Muscle layer of colon (tissue), 2 donors: ENCODE measurements around the gene IZUMO4.

ENCODE experiments used
- H3K27ac ChIP-seq: one replicate; pipeline ENCODE4 v1.7.0; 2013; ENCODE audit warnings: low read depth, mild to moderate bottlenecking, low read length, moderate library complexity
- H3K27me3 ChIP-seq, 2 donors: one replicate each; pipeline ENCODE4 v1.7.0; 2013; ENCODE audit warnings: low read length in 2 of 2, mild to moderate bottlenecking in 2 of 2; ENCODE audit not compliant: insufficient read depth in 2 of 2, control insufficient read depth in 1 of 2
- H3K36me3 ChIP-seq: one replicate; pipeline ENCODE4 v1.7.0; 2013; ENCODE audit warnings: mild to moderate bottlenecking, low read length; ENCODE audit not compliant: insufficient read depth
- H3K4me1 ChIP-seq: one replicate; pipeline ENCODE4 v1.7.0; 2013; ENCODE audit warnings: mild to moderate bottlenecking, low read length; ENCODE audit not compliant: insufficient read depth
- H3K4me3 ChIP-seq, 2 donors: one replicate each; pipeline ENCODE4 v1.7.0; 2013; ENCODE audit warnings: low read length in 2 of 2, low read depth in 1 of 2, mild to moderate bottlenecking in 1 of 2, moderate library complexity in 1 of 2
- H3K9ac ChIP-seq: one replicate; pipeline ENCODE4 v1.7.0; 2013; ENCODE audit warnings: low read length
- H3K9me3 ChIP-seq: one replicate; pipeline ENCODE4 v1.7.0; 2013; ENCODE audit warnings: mild to moderate bottlenecking, low read length
- donor health status: abdominal sarcoma.
- donor health status: Adenocarcinoma of cecum.

The IZUMO4 gene, protein sequence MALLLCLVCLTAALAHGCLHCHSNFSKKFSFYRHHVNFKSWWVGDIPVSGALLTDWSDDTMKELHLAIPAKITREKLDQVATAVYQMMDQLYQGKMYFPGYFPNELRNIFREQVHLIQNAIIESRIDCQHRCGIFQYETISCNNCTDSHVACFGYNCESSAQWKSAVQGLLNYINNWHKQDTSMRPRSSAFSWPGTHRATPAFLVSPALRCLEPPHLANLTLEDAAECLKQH

DNA sequence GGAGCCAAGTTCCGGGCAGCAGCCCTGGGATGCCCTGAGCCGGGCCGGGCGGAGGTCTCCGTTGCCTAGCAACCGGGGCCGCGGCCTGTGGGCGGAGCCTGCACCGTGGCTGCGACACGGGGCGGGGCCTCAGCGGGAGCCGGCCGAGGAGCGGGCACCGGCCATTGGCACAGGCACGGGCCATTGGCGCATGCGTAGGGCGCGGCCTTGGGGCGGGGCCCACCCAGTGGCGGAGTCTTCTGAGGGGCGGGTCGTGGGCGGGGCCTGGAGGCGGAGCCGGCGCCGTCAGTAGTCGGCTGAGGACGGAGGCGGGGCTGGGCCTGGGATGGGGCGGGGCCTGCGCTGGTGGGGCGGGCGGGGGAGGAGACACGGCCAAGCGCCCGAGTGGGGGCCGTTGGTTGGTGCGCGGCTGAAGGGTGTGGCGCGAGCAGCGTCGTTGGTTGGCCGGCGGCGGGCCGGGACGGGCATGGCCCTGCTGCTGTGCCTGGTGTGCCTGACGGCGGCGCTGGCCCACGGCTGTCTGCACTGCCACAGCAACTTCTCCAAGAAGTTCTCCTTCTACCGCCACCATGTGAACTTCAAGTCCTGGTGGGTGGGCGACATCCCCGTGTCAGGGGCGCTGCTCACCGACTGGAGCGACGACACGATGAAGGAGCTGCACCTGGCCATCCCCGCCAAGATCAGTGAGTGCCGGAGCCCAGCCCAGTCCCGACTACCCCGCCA, at the start of gene IZUMO4:
IZUMO4 (plus strand) TSS at position 436 of the 723 bp plus-strand sequence; CDS start at position 467, 31 bp downstream.
- Histone ChIP-seq H3K27me3 (no peaks in the 10 kb centered on the region), H3K4me3 (peak within 1 kb of the TSS; percentile 81 to 88), H3K9ac (peak within 1 kb of the TSS; percentile 61), H3K36me3 (peaks cover 19% of the 10 kb centered on the region), H3K4me1 (peaks cover 27% of the 10 kb centered on the region), H3K27ac (peak within 1 kb of the TSS; percentile 89), H3K9me3 (no peaks in the 10 kb centered on the region)

DNA sequence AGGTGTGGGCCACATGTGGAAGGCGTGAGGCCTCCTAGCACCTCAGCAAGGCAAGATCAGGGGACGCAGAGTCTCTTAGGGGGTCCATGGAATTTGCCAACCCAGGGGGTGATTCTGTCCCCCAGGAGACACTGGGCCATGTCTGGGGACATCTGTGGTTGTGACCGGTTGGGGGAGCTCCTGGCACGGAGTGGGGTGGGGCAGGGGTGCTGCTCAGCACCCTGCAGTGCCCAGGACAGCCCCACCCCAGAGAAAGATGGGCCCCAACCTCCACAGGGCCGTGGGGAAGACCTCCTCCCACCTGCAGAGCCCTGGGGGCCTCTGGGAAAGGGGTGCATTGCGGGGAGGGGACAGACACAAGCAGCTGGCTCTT, 49.7 kb upstream of the IZUMO4 start:
- no peaks in the 10 kb centered on the region for H3K27me3 ChIP-seq
- no peak overlapping the region for H3K4me3 ChIP-seq
- no peak overlapping the region for H3K9ac ChIP-seq
- H3K9me3 ChIP-seq: no peaks in the 10 kb centered on the region
- H3K36me3 ChIP-seq: peaks cover 45% of the 10 kb centered on the region
- peaks cover 73% of the 10 kb centered on the region for H3K4me1 ChIP-seq
- peak overlapping the region; percentile 42 for H3K27ac ChIP-seq

- peak overlapping the region; percentile 42 for H3K27ac ChIP-seq
- H3K4me1 ChIP-seq: peaks cover 74% of the 10 kb centered on the region
- H3K4me3 ChIP-seq: no peak overlapping the region
- H3K27me3 ChIP-seq: no peaks in the 10 kb centered on the region
- H3K36me3 ChIP-seq: peaks cover 43% of the 10 kb centered on the region
- no peak overlapping the region for H3K9ac ChIP-seq
- H3K9me3 ChIP-seq: no peaks in the 10 kb centered on the region
These were observed 49.1 kb upstream of the IZUMO4 start for GRCh38 chr19:2047449-2048103.

DNA sequence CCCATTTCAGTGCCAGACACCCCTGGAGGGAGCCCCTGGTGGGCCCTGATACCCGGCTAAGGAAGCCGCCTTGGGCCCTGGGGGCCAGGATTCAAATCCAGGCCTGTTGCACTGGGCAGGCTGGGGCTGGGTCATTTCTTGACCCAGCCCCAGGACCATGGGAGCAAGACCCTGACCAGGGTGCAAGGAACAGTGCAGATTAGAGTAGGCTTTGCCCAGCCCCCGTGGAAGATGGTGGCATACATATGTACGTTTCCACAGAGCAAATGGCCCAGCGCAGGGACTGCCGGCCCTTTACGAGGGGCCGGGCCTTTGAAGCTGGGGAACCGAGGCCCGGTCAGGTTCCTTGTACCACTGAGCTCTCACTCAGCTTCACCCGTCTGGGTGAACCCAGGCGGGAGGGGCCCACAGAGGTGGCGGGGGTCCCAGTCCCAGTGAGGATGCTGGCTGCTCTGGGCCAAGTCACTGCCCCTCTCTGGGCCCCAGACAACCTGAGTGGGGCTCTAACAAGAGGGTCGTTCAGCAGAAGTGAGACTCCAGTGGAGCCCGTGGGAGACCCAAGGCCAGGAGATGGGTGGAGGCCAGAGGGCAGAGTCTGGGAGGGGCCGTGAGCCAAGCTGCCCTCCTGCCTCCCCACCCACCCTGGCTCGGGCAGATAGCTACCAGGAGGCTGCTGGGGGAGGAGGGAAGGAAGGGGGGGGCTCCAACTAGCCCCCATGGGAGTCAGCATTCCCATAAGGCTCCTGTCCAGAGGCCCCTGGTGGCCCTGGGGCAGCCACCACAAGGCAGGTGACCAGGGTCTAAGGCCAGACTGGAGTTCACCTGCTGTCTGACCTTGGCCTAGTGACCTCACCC, 48.4 kb upstream of the IZUMO4 start:
- Histone ChIP-seq H3K4me1 (peaks cover 66% of the 10 kb centered on the region), H3K4me3 (peak overlapping the region; percentile 59 to 86), H3K9ac (peak overlapping the region; percentile 91), H3K36me3 (peaks cover 36% of the 10 kb centered on the region), H3K9me3 (no peaks in the 10 kb centered on the region), H3K27me3 (no peaks in the 10 kb centered on the region), H3K27ac (peak overlapping the region; percentile 83)

- Histone ChIP-seq H3K4me1 (peaks cover 60% of the 10 kb centered on the region), H3K9ac (peak overlapping the region; percentile 91), H3K27ac (peak overlapping the region; percentile 83), H3K9me3 (no peaks in the 10 kb centered on the region), H3K36me3 (peaks cover 31% of the 10 kb centered on the region), H3K4me3 (peak overlapping the region; percentile 59 to 86), H3K27me3 (no peaks in the 10 kb centered on the region)
These were observed 47.6 kb upstream of the IZUMO4 start for GRCh38 chr19:2048959-2049740.

GRCh38 chr19:2049741-2050348, 46.9 kb upstream of the IZUMO4 start:
- peaks cover 53% of the 10 kb centered on the region for H3K4me1 ChIP-seq
- peak overlapping the region; percentile 83 for H3K27ac ChIP-seq
- no peaks in the 10 kb centered on the region for H3K9me3 ChIP-seq
- peak overlapping the region; percentile 59 to 86 for H3K4me3 ChIP-seq
- H3K36me3 ChIP-seq: peaks cover 24% of the 10 kb centered on the region
- no peaks in the 10 kb centered on the region for H3K27me3 ChIP-seq
- H3K9ac ChIP-seq: peak overlapping the region; percentile 91

DNA sequence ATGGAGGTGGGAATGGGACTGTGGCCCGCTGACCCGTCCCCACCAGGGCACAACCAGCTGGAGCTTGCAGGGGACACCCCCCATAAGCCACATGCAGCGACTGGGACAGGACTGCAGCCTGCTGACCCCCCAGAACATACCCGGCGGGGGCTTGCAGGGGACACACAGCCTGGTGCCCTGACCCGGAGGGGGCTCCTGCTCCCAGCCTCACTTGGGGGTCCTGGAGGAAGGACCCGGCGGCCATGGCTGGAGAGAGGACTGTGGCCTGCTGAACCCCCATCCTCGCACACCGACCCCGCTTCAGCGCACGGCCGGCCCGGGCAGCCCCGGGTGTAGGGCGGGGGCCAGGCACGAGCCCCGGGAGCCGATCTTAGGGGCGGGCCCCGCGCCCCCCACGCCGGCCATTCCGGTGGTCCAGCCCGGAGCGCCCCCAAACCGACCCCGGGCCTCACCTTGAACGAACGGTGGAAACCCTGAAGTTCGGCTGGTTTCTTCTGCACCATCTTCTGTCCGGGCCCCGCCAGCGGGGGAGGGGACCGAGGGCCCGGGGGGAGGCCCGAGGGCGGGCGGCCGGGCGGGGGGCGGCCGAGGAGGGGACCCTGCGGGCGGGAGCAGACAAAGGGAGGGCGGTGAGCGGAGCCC, 46.2 kb upstream of the IZUMO4 start:
- H3K27ac ChIP-seq: peak overlapping the region; percentile 83
- peaks cover 18% of the 10 kb centered on the region for H3K36me3 ChIP-seq
- H3K27me3 ChIP-seq: no peaks in the 10 kb centered on the region
- H3K4me3 ChIP-seq: peak overlapping the region; percentile 59 to 86
- peak overlapping the region; percentile 91 for H3K9ac ChIP-seq
- H3K9me3 ChIP-seq: no peaks in the 10 kb centered on the region
- peaks cover 52% of the 10 kb centered on the region for H3K4me1 ChIP-seq

DNA sequence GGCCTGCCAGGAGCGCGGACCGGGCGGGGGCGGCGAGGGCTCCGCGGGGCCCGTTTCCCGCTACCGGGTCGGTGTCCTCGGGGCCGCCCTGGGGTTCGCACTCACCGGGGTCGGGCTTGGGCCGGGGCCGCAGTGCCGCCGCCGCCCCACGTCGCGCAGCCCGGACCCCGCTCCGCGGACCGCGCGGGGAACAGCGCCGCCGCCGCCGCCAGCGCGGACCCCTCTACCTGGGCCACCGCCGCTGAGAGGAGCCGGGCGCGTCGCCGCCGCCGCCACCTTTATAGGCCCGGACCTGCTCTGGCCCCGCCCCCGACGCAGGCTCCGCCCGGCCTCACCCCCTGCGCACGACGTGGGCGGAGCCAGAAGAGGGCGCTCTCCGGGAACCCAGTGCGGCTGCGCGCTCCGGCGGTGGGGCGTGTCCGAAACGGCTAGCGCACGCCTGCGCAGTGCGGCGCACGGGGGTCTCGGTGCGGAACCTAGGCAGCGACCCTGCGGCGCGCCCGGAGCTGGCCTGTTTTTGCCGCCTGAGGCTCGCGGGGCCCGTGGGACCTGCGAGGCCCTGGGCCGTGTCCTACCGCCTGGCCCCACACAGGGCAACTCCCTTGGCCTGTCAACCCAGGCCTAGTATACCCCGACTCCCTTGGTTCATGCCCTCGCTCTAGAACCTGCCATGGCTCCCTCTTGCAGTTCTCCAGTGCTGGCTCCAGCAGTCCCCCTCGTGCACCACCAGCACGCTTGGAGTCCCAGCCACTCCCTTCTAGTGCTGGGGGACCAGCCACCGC, 45.5 kb upstream of the IZUMO4 start, which contains the start of gene MKNK2:
MKNK2 (minus strand) TSS at position 254 of the 782 bp plus-strand sequence. CDS start 393 bp downstream, outside the sequence.
- Histone ChIP-seq H3K36me3 (peaks cover 11% of the 10 kb centered on the region), H3K9me3 (no peaks in the 10 kb centered on the region), H3K27ac (peak within 1 kb of the TSS; percentile 84), H3K9ac (peak within 1 kb of the TSS; percentile 91), H3K27me3 (no peaks in the 10 kb centered on the region), H3K4me3 (peak within 1 kb of the TSS; percentile 66 to 86), H3K4me1 (peaks cover 54% of the 10 kb centered on the region)

GRCh38 chr19:2051773-2052704, 44.7 kb upstream of the IZUMO4 start:
- H3K36me3 ChIP-seq: peaks cover 11% of the 10 kb centered on the region
- peak overlapping the region; percentile 84 for H3K27ac ChIP-seq
- H3K9me3 ChIP-seq: no peaks in the 10 kb centered on the region
- H3K4me3 ChIP-seq: peak overlapping the region; percentile 61 to 66
- H3K27me3 ChIP-seq: no peaks in the 10 kb centered on the region
- peaks cover 49% of the 10 kb centered on the region for H3K4me1 ChIP-seq
- H3K9ac ChIP-seq: no peak overlapping the region
